ENCODE results near the gene CSMD2.

DNA sequence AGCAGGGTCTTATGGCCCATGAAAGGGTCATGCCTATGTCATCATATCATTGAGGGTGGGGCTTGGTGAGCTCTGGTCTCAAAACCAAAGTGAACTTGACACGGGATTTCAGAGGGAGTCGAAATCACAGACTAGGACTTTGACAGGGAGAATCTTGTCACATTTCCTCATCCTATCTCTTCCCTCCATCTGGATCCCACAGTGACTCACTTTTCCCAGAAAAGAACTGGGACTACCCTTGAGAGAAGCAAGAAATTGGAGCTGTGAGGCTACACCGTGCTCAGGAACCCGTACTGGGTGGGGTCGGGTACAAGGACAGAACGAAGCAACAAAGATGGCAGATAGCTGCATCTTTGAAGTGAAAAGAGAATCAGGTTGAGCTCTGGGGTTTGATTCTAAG is 623.1 kb downstream of the CSMD2 start:
- TF ChIP-seq, protein P1, sequence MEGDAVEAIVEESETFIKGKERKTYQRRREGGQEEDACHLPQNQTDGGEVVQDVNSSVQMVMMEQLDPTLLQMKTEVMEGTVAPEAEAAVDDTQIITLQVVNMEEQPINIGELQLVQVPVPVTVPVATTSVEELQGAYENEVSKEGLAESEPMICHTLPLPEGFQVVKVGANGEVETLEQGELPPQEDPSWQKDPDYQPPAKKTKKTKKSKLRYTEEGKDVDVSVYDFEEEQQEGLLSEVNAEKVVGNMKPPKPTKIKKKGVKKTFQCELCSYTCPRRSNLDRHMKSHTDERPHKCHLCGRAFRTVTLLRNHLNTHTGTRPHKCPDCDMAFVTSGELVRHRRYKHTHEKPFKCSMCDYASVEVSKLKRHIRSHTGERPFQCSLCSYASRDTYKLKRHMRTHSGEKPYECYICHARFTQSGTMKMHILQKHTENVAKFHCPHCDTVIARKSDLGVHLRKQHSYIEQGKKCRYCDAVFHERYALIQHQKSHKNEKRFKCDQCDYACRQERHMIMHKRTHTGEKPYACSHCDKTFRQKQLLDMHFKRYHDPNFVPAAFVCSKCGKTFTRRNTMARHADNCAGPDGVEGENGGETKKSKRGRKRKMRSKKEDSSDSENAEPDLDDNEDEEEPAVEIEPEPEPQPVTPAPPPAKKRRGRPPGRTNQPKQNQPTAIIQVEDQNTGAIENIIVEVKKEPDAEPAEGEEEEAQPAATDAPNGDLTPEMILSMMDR (IDR thresholded peaks at IDR 0.05; ENCODE audit: low read depth, low read length), result no peak
- no peak for TF ChIP-seq EZH2phosphoT487 (IDR thresholded peaks at IDR 0.05; ENCODE audit: low read depth)
